ENCODE results near the gene TRPM3.

The TRPM3 gene

DNA sequence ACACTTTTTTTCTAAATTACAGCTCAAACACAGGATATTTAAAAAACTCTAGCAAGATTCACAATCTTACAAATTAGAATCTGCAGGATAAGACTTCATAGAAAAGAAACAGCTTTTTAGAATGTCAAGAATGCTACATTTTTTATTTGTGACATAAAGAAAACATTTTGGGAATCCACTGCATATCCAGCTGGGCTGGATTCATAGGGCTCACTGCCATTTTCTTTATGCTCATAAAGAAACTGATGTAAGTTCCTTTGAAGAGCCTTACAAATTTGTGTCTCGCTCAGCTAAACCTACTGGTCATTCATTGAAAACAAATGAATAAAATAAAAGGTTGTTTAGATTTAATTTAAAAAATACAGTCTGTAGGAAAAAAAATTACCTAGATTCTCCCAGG, 332.3 kb downstream of the TRPM3 start:
- Histone ChIP-seq H3K4me1 (ENCODE audit: control insufficient read depth, insufficient read depth, low read length) (no peaks in the 10 kb centered on the region), H3K36me3 (ENCODE audit: control insufficient read depth, insufficient read depth, low read length) (no peaks in the 10 kb centered on the region), H3K27me3 (ENCODE audit: control insufficient read depth, insufficient read depth, low read length) (no peaks in the 10 kb centered on the region), H3K9me3 (ENCODE audit: control insufficient read depth, insufficient read depth, low read length) (no peaks in the 10 kb centered on the region), H3K4me3 (ENCODE audit: low read depth, low read length) (no peak overlapping the region), H3K9ac (ENCODE audit: low read depth, low read length) (no peak overlapping the region), H3K27ac (ENCODE audit: low read depth, low read length) (no peak overlapping the region)

DNA sequence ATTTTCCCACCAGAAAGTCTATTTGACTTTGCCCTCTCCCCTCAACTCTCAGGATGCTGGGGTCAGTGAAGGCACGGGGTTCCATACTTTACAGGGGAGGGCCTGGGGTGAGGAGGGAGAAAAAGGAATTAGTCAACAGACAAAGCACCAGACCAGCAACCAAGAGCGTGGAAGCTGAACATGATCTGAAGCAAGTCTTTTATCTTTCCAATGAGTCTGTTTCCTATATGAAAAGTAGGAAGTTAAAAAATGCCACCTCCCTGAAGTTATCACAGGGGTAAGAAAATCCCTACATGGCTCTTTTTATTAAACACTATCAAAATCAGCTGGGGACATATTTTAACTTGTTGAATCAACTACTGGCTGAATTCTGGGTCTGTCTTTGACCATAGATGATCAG, 337.0 kb downstream of the TRPM3 start:
- Histone ChIP-seq H3K9ac (ENCODE audit: low read depth, low read length) (no peak overlapping the region), H3K4me1 (ENCODE audit: control insufficient read depth, insufficient read depth, low read length) (no peaks in the 10 kb centered on the region), H3K27ac (ENCODE audit: low read depth, low read length) (no peak overlapping the region), H3K27me3 (ENCODE audit: control insufficient read depth, insufficient read depth, low read length) (no peaks in the 10 kb centered on the region), H3K36me3 (ENCODE audit: control insufficient read depth, insufficient read depth, low read length) (no peaks in the 10 kb centered on the region), H3K9me3 (ENCODE audit: control insufficient read depth, insufficient read depth, low read length) (no peaks in the 10 kb centered on the region), H3K4me3 (ENCODE audit: low read depth, low read length) (no peak overlapping the region)

DNA sequence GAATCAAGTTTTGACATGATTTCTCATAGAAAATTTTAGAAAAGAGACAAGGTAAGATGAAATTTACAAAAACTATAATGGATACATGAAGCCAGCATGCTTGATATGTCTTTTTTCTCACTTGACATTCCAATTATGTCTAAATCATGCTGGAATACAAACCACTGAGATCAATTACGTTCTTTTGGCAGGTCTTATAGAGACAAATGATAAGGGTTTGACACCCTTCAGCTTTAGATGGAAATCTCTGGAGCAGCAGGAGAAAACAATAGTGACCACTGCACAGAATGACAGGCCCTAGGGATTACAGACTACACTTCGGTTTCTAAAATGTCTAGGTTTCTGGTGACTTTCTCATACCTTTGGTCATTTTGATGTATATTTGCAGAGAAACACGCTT, 342.9 kb downstream of the TRPM3 start:
- Histone ChIP-seq H3K4me1 (ENCODE audit: control insufficient read depth, insufficient read depth, low read length) (no peaks in the 10 kb centered on the region), H3K9ac (ENCODE audit: low read depth, low read length) (no peak overlapping the region), H3K27ac (ENCODE audit: low read depth, low read length) (no peak overlapping the region), H3K36me3 (ENCODE audit: control insufficient read depth, insufficient read depth, low read length) (no peaks in the 10 kb centered on the region), H3K4me3 (ENCODE audit: low read depth, low read length) (no peak overlapping the region), H3K27me3 (ENCODE audit: control insufficient read depth, insufficient read depth, low read length) (no peaks in the 10 kb centered on the region), H3K9me3 (ENCODE audit: control insufficient read depth, insufficient read depth, low read length) (no peaks in the 10 kb centered on the region)

- H3K27me3 ChIP-seq (ENCODE audit: control insufficient read depth, insufficient read depth, low read length), result no peaks in the 10 kb centered on the region
Measured at GRCh38 chr9:70773579-70773978, 347.8 kb downstream of the TRPM3 start.

DNA sequence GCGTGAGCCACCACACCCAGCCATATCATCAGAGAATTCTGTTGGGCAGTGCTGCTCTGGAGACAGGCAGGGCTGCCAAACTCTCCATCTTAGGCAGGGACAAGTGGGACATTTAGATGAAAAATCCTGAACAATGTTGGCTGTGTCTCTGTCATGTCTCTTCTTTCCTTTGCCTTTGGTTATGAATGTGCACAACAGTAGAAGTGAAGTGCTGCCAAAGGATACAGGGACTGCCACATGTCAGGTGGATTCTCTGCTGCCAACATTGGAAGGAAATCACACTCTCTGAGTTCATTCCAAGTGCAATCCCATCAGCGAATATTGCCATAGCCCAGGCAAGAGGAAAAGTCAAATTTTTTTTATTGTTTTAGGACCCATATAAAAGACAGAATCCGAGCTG, 348.8 kb downstream of the TRPM3 start:
- no peak overlapping the region for H3K27ac ChIP-seq (ENCODE audit: low read depth, low read length)
- no peak overlapping the region for H3K9ac ChIP-seq (ENCODE audit: low read depth, low read length)
- H3K36me3 ChIP-seq (ENCODE audit: control insufficient read depth, insufficient read depth, low read length), result no peaks in the 10 kb centered on the region
- H3K9me3 ChIP-seq (ENCODE audit: control insufficient read depth, insufficient read depth, low read length), result no peaks in the 10 kb centered on the region
- no peak overlapping the region for H3K4me3 ChIP-seq (ENCODE audit: low read depth, low read length)
- no peaks in the 10 kb centered on the region for H3K27me3 ChIP-seq (ENCODE audit: control insufficient read depth, insufficient read depth, low read length)
- no peaks in the 10 kb centered on the region for H3K4me1 ChIP-seq (ENCODE audit: control insufficient read depth, insufficient read depth, low read length)

More at GRCh38 chr9:70773579-70773978, 347.8 kb downstream of the TRPM3 start:
- Histone ChIP-seq H3K4me3 (ENCODE audit: low read depth, low read length) (no peak overlapping the region), H3K27ac (ENCODE audit: low read depth, low read length) (no peak overlapping the region), H3K9me3 (ENCODE audit: control insufficient read depth, insufficient read depth, low read length) (no peaks in the 10 kb centered on the region), H3K4me1 (ENCODE audit: control insufficient read depth, insufficient read depth, low read length) (no peaks in the 10 kb centered on the region), H3K36me3 (ENCODE audit: control insufficient read depth, insufficient read depth, low read length) (no peaks in the 10 kb centered on the region), H3K9ac (ENCODE audit: low read depth, low read length) (no peak overlapping the region)

DNA sequence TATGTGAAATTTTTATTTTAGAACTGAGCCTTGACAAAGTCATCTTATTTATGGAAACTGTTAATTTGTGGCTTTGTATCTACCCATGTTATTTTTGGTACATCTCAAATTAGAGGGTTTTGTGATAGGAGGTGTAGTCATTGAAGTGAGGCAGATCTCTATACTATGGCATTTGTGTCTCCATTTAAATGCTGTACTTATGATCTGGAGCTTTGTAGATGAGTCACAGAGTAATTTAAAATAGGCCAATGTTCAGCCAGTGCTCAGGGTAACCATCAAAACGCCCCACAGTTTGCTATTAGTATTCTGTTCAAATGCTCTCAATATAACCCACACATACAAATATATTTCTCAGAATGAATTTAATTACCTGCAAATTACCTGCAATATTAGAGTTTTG, 355.5 kb downstream of the TRPM3 start:
- Histone ChIP-seq H3K36me3 (ENCODE audit: control insufficient read depth, insufficient read depth, low read length) (no peaks in the 10 kb centered on the region), H3K9ac (ENCODE audit: low read depth, low read length) (no peak overlapping the region), H3K27me3 (ENCODE audit: control insufficient read depth, insufficient read depth, low read length) (no peaks in the 10 kb centered on the region), H3K4me1 (ENCODE audit: control insufficient read depth, insufficient read depth, low read length) (no peaks in the 10 kb centered on the region), H3K27ac (ENCODE audit: low read depth, low read length) (no peak overlapping the region), H3K4me3 (ENCODE audit: low read depth, low read length) (no peak overlapping the region), H3K9me3 (ENCODE audit: control insufficient read depth, insufficient read depth, low read length) (no peaks in the 10 kb centered on the region)

DNA sequence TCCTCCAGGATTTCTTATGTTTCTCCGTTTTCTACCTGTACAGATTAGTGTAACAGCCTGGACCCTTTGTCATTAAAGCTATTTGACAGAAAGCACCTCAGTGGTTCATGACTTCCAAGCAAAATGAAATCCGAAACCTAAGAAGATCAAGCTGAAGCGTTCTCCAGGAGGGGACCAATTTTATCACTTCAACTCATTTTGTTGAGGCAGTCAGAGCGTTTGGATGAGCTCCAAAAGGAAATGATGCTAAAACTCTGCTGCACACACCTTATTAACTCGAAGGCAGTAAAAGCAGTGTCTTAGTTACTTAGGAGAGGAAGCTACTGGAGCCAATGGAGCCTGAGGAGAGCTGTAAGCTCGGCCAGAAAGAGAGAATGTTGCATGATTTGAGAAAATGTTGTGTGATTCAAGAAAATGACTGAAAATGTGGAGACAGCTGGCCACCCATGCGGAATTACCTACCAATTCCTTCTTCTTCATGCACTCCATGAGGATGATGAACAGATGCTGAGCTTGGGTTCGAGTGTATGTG, 360.2 kb downstream of the TRPM3 start:
- H3K36me3 ChIP-seq (ENCODE audit: control insufficient read depth, insufficient read depth, low read length), result no peaks in the 10 kb centered on the region
- H3K4me3 ChIP-seq (ENCODE audit: low read depth, low read length), result no peak overlapping the region
- H3K4me1 ChIP-seq (ENCODE audit: control insufficient read depth, insufficient read depth, low read length), result no peaks in the 10 kb centered on the region
- H3K9ac ChIP-seq (ENCODE audit: low read depth, low read length), result no peak overlapping the region
- H3K27me3 ChIP-seq (ENCODE audit: control insufficient read depth, insufficient read depth, low read length), result no peaks in the 10 kb centered on the region
- H3K27ac ChIP-seq (ENCODE audit: low read depth, low read length), result no peak overlapping the region
- H3K9me3 ChIP-seq (ENCODE audit: control insufficient read depth, insufficient read depth, low read length), result no peaks in the 10 kb centered on the region

DNA sequence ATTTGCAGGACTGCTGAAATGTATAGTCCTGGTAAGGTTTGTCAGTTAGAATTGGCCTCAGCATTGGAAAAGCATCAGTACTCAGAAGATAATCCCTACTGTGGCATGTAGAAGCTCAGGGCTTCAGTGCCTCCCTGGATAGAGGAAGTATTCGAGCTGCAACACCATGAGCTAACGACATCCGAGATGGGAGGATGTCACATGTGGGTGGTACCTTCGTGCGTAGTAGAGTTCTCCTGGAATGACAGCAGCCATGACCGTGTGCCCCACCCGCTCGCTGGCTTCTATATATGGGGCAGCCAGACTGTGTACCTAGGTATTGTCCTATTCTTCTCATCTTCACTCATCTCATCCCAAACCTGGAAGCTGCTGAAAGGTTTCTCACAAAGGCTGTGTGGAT, 361.2 kb downstream of the TRPM3 start:
- H3K9ac ChIP-seq (ENCODE audit: low read depth, low read length), result no peak overlapping the region
- H3K4me1 ChIP-seq (ENCODE audit: control insufficient read depth, insufficient read depth, low read length), result no peaks in the 10 kb centered on the region
- no peaks in the 10 kb centered on the region for H3K36me3 ChIP-seq (ENCODE audit: control insufficient read depth, insufficient read depth, low read length)
- no peaks in the 10 kb centered on the region for H3K27me3 ChIP-seq (ENCODE audit: control insufficient read depth, insufficient read depth, low read length)
- no peak overlapping the region for H3K4me3 ChIP-seq (ENCODE audit: low read depth, low read length)
- H3K27ac ChIP-seq (ENCODE audit: low read depth, low read length), result no peak overlapping the region
- no peaks in the 10 kb centered on the region for H3K9me3 ChIP-seq (ENCODE audit: control insufficient read depth, insufficient read depth, low read length)

- Histone ChIP-seq H3K27ac (ENCODE audit: low read depth, low read length) (no peak overlapping the region), H3K4me1 (ENCODE audit: control insufficient read depth, insufficient read depth, low read length) (no peaks in the 10 kb centered on the region), H3K4me3 (ENCODE audit: low read depth, low read length) (no peak overlapping the region), H3K36me3 (ENCODE audit: control insufficient read depth, insufficient read depth, low read length) (no peaks in the 10 kb centered on the region), H3K9ac (ENCODE audit: low read depth, low read length) (no peak overlapping the region), H3K9me3 (ENCODE audit: control insufficient read depth, insufficient read depth, low read length) (no peaks in the 10 kb centered on the region), H3K27me3 (ENCODE audit: control insufficient read depth, insufficient read depth, low read length) (no peaks in the 10 kb centered on the region)
Measured at GRCh38 chr9:70753311-70753710, 368.1 kb downstream of the TRPM3 start.

DNA sequence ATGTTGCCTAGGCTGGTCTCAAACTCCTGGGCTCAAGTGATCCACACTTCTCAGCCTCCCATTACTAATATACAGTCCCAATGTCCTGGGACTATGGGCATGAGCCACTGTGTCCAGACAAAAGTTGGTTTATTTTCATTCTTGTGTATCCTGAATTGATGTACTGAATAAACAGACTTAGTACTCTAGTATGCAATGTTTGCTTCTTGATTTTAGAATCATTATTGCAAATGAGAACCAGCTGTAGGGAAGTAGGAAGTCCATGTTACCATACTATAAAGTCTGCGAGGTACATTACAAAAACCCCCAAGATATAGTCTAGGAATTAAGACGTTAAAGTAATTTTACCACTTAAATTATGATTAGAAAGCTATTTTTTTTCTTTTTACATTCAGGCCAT, 372.4 kb downstream of the TRPM3 start:
- Histone ChIP-seq H3K4me1 (ENCODE audit: control insufficient read depth, insufficient read depth, low read length) (no peaks in the 10 kb centered on the region), H3K27me3 (ENCODE audit: control insufficient read depth, insufficient read depth, low read length) (no peaks in the 10 kb centered on the region), H3K27ac (ENCODE audit: low read depth, low read length) (no peak overlapping the region), H3K9me3 (ENCODE audit: control insufficient read depth, insufficient read depth, low read length) (no peaks in the 10 kb centered on the region), H3K4me3 (ENCODE audit: low read depth, low read length) (no peak overlapping the region), H3K9ac (ENCODE audit: low read depth, low read length) (no peak overlapping the region), H3K36me3 (ENCODE audit: control insufficient read depth, insufficient read depth, low read length) (no peaks in the 10 kb centered on the region)

DNA sequence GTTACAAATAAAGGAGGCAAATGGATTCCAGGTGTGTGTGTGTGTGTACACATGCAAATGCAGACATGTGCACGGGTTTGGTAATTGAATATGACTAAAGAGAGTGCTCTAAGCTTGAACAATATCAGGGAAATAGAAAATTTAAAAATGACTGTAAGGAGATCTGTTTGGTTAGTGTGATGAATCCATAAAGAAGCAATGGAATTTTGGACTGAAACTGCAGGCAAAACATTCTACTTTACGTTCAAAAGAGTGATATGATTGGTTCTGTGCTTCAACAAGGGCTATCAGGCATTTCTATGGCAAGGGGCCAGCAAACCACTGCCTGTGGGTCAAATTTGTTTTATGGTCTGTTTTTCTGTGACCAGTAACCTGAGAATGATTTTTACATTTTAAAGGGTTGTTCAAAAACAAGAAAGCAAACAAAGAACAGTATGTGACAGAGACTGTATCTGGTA, 374.1 kb downstream of the TRPM3 start:
- Histone ChIP-seq H3K9me3 (ENCODE audit: control insufficient read depth, insufficient read depth, low read length) (no peaks in the 10 kb centered on the region), H3K9ac (ENCODE audit: low read depth, low read length) (no peak overlapping the region), H3K27ac (ENCODE audit: low read depth, low read length) (no peak overlapping the region), H3K36me3 (ENCODE audit: control insufficient read depth, insufficient read depth, low read length) (no peaks in the 10 kb centered on the region), H3K4me3 (ENCODE audit: low read depth, low read length) (no peak overlapping the region), H3K27me3 (ENCODE audit: control insufficient read depth, insufficient read depth, low read length) (no peaks in the 10 kb centered on the region), H3K4me1 (ENCODE audit: control insufficient read depth, insufficient read depth, low read length) (no peaks in the 10 kb centered on the region)

DNA sequence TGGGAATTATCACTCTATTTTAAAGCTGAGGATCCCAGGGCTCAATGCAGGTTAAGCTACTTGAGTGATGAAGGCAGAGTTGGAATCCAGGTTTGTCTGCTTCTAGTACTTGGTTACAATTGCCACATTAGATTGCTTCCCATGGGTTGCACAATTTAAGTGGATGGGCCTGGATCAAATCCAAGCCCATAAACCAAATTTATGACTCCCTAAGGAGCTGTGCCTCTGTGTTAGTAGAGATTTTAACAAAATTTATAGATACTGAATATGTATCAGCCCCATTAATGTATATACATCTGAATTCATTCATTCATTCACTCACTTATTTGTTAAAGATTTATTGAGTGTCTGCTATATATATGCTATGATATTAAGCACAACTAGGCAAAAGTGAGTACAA, 374.7 kb downstream of the TRPM3 start:
- H3K9me3 ChIP-seq (ENCODE audit: control insufficient read depth, insufficient read depth, low read length), result no peaks in the 10 kb centered on the region
- H3K36me3 ChIP-seq (ENCODE audit: control insufficient read depth, insufficient read depth, low read length), result no peaks in the 10 kb centered on the region
- no peak overlapping the region for H3K4me3 ChIP-seq (ENCODE audit: low read depth, low read length)
- H3K27ac ChIP-seq (ENCODE audit: low read depth, low read length), result no peak overlapping the region
- no peaks in the 10 kb centered on the region for H3K4me1 ChIP-seq (ENCODE audit: control insufficient read depth, insufficient read depth, low read length)
- H3K27me3 ChIP-seq (ENCODE audit: control insufficient read depth, insufficient read depth, low read length), result no peaks in the 10 kb centered on the region
- H3K9ac ChIP-seq (ENCODE audit: low read depth, low read length), result no peak overlapping the region

Measured in HUES48 (cell line).